Measurements from ENCODE around the gene C5orf15. TPM values are rescaled to one million over a fixed set of nuclear protein-coding genes. Genes with fewer than 3 reads are reported as not detected.

Gene C5orf15
- total and polyA plus RNA-seq, 2 experiments from 2014 or later: 37.7 to 61.4 TPM

DNA sequence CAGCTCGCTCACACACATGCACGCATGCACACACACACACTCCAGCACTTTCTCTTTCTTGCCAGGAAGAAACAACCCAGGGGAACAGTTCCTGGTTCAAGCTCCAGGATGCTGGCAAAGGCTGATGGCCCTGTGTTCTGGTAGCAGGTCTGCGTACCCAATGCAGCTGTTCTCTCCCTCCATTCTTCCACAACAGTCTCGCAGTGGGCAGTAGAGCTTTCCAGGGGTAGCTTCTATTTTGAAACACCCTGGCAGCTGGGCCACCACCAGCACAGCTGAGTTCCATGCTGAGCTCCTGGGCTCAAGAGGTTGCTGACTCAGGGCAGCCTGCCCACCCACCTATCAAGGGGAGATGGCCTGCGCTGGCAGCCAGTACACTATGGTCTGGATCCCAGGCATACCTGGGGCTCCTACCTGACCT, 31.7 kb upstream of the C5orf15 start (continued):
- TF ChIP-seq ZNF462 (CRISPR knock-in tag; IDR thresholded peaks at IDR 0.05) (no peak), CTCF (conservative IDR thresholded peaks at IDR 0.05; ENCODE audit: low read depth in 2 of 2) (no peak)

DNA sequence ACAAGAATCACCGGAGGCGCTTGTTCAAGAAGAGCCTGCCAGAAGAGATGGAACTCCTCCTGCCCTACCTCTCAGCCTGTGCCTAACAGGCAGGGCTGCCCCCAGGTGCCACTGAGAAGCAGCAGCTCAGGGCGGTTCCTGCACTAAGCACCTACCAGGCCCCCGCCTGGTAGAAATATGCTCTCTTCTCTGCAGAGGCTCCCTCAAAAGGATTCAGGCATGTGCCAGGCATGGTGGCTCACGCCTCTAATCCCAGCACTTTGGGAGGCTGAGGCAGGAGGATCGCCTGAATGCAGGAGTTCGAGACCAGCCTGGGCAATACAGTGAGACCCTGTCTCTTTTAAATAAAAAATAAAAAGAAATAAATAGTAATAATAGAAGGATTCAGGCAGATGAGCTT, 30.4 kb upstream of the C5orf15 start:
- no peaks in the 10 kb centered on the region for H3K27me3 ChIP-seq (ENCODE audit: insufficient read depth)
- DNase-seq (ENCODE audit: low spot score) (peak; percentile 16), ATAC-seq (no peak)
- Mint-ChIP-seq H3K27ac (no peak overlapping the region), H3K36me3 (ENCODE audit: low read depth) (peaks cover 17% of the 10 kb centered on the region), H3K9me3 (no peaks in the 10 kb centered on the region), H3K27me3 (ENCODE audit: insufficient read depth, low read depth, poor library complexity) (peaks cover 15% of the 10 kb centered on the region), H3K4me1 (peaks cover 64% of the 10 kb centered on the region), H3K4me3 (no peak overlapping the region)
- no peak overlapping the region for H3K4me2 ChIP-seq
- H3K9me2 ChIP-seq (ENCODE audit: insufficient read depth): no peaks in the 10 kb centered on the region
- 0 out of 2 replicates have a peak, but pooled peaks cover 6% of the 10 kb centered on the region for H3F3A ChIP-seq (replicated peaks; ENCODE audit: low read depth)
- H3K79me2 ChIP-seq (replicated peaks; ENCODE audit: insufficient read depth): peaks cover 100% of the 10 kb centered on the region
- peaks cover 36% of the 10 kb centered on the region for H3K4me1 ChIP-seq (ENCODE audit: insufficient read depth)
- no peak overlapping the region for H3K27ac ChIP-seq (ENCODE audit: low read depth)
- peaks cover 5% of the 10 kb centered on the region; the same call in 1 of the 2 replicates for H3K36me3 ChIP-seq (ENCODE audit: insufficient read depth)
- H4K20me1 ChIP-seq (replicated peaks; ENCODE audit: insufficient read depth): peaks cover 86% of the 10 kb centered on the region
- no peak overlapping the region for H3K4me3 ChIP-seq
- no peak overlapping the region for H2AFZ ChIP-seq
- TF ChIP-seq ZNF331 (CRISPR knock-in tag; IDR thresholded peaks at IDR 0.05; ENCODE audit: low read depth) (no peak), CREB1 (CRISPR knock-in tag; IDR thresholded peaks at IDR 0.05; ENCODE audit: low read depth) (no peak), ZNF462 (CRISPR knock-in tag; IDR thresholded peaks at IDR 0.05) (no peak), NANOG (IDR thresholded peaks at IDR 0.05; ENCODE audit: borderline replicate concordance) (no peak), POLR2AphosphoS5 (IDR thresholded peaks at IDR 0.05; ENCODE audit: low read depth) (no peak), EZH2 (IDR thresholded peaks at IDR 0.05; ENCODE audit: low read depth, unreplicated experiment) (no peak), ZNF114 (CRISPR knock-in tag; IDR thresholded peaks at IDR 0.05) (no peak)
